Stomach (tissue), 9 donors: ENCODE measurements around the gene PDPK1. TPM values are rescaled to one million over a fixed set of nuclear protein-coding genes. Genes with fewer than 3 reads are reported as not detected.

Source experiments
- DNase-seq, 2 donors: peaks; one replicate each; pipeline versions ENCODE4 v3.0.0 to v3.0.0-alpha.2; 2013 to 2019
- H3K27ac ChIP-seq, 5 donors: fragments of 200-600 bp in 4 of 5; sonication (generic) in 4 of 5; one replicate each; pipeline ENCODE4 v1.5.1; 2013 to 2019; ENCODE audit warnings: mild to moderate bottlenecking in 1 of 5, moderate library complexity in 1 of 5
- H3K27me3 ChIP-seq, 3 donors: fragments of 200-600 bp; sonication (generic); one replicate each; pipeline ENCODE4 v1.5.1; 2017 to 2019; ENCODE audit warnings: mixed run types in 1 of 3
- H3K36me3 ChIP-seq, 4 donors: fragments of 200-600 bp; sonication (generic); 1 replicate in 3 of 4; 2 replicates in 1 of 4; pipeline ENCODE4 v1.5.1; 2016 to 2019
- H3K4me1 ChIP-seq, 4 donors: fragments of 200-600 bp; sonication (generic); one replicate each; pipeline ENCODE4 v1.5.1; 2016 to 2019
- H3K4me3 ChIP-seq, 4 donors: fragments of 200-600 bp; sonication (generic) in 3 of 4; one replicate each; pipeline ENCODE4 v1.5.1; 2016 to 2019; ENCODE audit warnings: mild to moderate bottlenecking in 1 of 4
- H3K9me3 ChIP-seq, 4 donors: fragments of 200-600 bp; sonication (generic); one replicate each; pipeline ENCODE4 v1.5.1; 2016 to 2019
- CTCF ChIP-seq, 7 experiments: fragments of 450-650 bp in 4 of 7; fragments of 200-600 bp in 3 of 7; sonication (generic) in 3 of 7; IDR thresholded peaks; one replicate each; pipeline ENCODE4 v1.5.1; 2016 to 2019; ENCODE audit warnings: antibody characterized with exemption in 7 of 7, control low read depth in 2 of 7, mild to moderate bottlenecking in 1 of 7
- EP300 ChIP-seq: sonication (generic); formaldehyde crosslinking; IDR thresholded peaks from one replicate; pipeline ENCODE4 v1.6.1; 2017; ENCODE audit warnings: antibody characterized with exemption
- POLR2A ChIP-seq, 4 donors: fragments of 450-650 bp; IDR thresholded peaks; one replicate each; pipeline ENCODE4 v1.6.1; 2016; ENCODE audit warnings: antibody characterized with exemption in 4 of 4, control low read depth in 2 of 4, mild to moderate bottlenecking in 1 of 4, moderate library complexity in 1 of 4
- POLR2AphosphoS5 ChIP-seq, 3 donors: sonication (generic); formaldehyde crosslinking; IDR thresholded peaks; one replicate each; pipeline ENCODE4 v1.6.1; 2016; ENCODE audit warnings: antibody characterized with exemption in 3 of 3
- WGBS, 5 donors: extraction: QIAGEN DNeasy Blood & Tissue Kit in 3 of 5; methylation state at CpG; one replicate each; pipeline versions ENCODE4 v1.1.5 to v1.1.7; 2013 to 2018; 5-methylcytosine and 5-hydroxymethylcytosine counted together
- intact Hi-C: fragments of 100-400 bp; cut with DNase I; formaldehyde crosslinking; loops from one replicate; pipeline ENCODE4 v1.15.1; 2023; ENCODE audit warnings: low total_unique reads
- polyA plus RNA-seq, 3 donors: library from polyadenylated mRNA; stranded (reverse); fragments of 200-250 nt; gene quantifications; one replicate each; pipeline ENCODE4 v1.2.3, GENCODE V29; 2013
- total RNA-seq, 5 donors: library from RNA; depleted of rRNA; stranded (reverse); fragments of >200 nt; gene quantifications; one replicate each; pipeline versions ENCODE4 v1.1.0 to v1.2.3, GENCODE V29; 2014 to 2016
- donor health status: healthy with polysubstance abuse.
- donor health status: Bipolar disorder and iron deficiency.
- donor health status: healthy.

Gene PDPK1
- total and polyA plus RNA-seq, 8 donors, result 7.0 to 86.9 (median 23.6) TPM

- H3K9me3 ChIP-seq, result no peaks in the 10 kb centered on the region
- H3K4me3 ChIP-seq, result no peak overlapping the region
- WGBS, 5 donors, result 83 to 88% (median 84%) methylated on average over 8 to 12 of the region's 12 CpGs
- peaks cover 8 to 48% (median 19%) of the 10 kb centered on the region in 4 donors for H3K4me1 ChIP-seq
- no peaks in the 10 kb centered on the region for H3K27me3 ChIP-seq
- intact Hi-C loops, result no loop called here
- DNase-seq, result no peak
- peaks cover 33 to 81% (median 75%) of the 10 kb centered on the region in 4 donors for H3K36me3 ChIP-seq
- no peak for TF ChIP-seq POLR2AphosphoS5 (IDR thresholded peaks at IDR 0.05)
- no peak for TF ChIP-seq CTCF (IDR thresholded peaks at IDR 0.05)
- no peak for TF ChIP-seq EP300
- TF ChIP-seq POLR2A (IDR thresholded peaks at IDR 0.05), result no peak
- H3K27ac ChIP-seq, result no peak overlapping the region
Observed at GRCh38 chr16:2527071-2527783, 10.6 kb upstream of the PDPK1 start.

- no peaks in the 10 kb centered on the region for H3K9me3 ChIP-seq
- no peaks in the 10 kb centered on the region for H3K27me3 ChIP-seq
- no peak overlapping the region for H3K4me3 ChIP-seq
- no peak for DNase-seq
- no peak overlapping the region for H3K27ac ChIP-seq
- intact Hi-C loops, result no loop called here
- H3K36me3 ChIP-seq, result peaks cover 33 to 79% (median 70%) of the 10 kb centered on the region in 4 donors
- peaks cover 11 to 49% (median 22%) of the 10 kb centered on the region in 4 donors for H3K4me1 ChIP-seq
- TF ChIP-seq CTCF (IDR thresholded peaks at IDR 0.05) (no peak), POLR2AphosphoS5 (IDR thresholded peaks at IDR 0.05) (no peak), EP300 (no peak), POLR2A (IDR thresholded peaks at IDR 0.05) (no peak)
- 91 to 97% (median 95%) methylated on average over 13 to 24 of the region's 24 CpGs for WGBS, 5 donors
Observed at GRCh38 chr16:2527784-2528100, 10.1 kb upstream of the PDPK1 start.

GRCh38 chr16:2528161-2529060, 9.4 kb upstream of the PDPK1 start:
- no peak overlapping the region for H3K27ac ChIP-seq
- DNase-seq, result no peak
- peaks cover 14 to 52% (median 23%) of the 10 kb centered on the region in 4 donors for H3K4me1 ChIP-seq
- peaks cover 27 to 74% (median 64%) of the 10 kb centered on the region in 4 donors for H3K36me3 ChIP-seq
- H3K9me3 ChIP-seq, result no peaks in the 10 kb centered on the region
- WGBS, 5 donors, result 91 to 95% (median 95%) methylated on average over 26 to 36 of the region's 36 CpGs
- no peak overlapping the region for H3K4me3 ChIP-seq
- TF ChIP-seq CTCF (IDR thresholded peaks at IDR 0.05), result no peak
- no peak for TF ChIP-seq POLR2AphosphoS5 (IDR thresholded peaks at IDR 0.05)
- TF ChIP-seq EP300, result no peak
- TF ChIP-seq POLR2A (IDR thresholded peaks at IDR 0.05), result no peak
- no peaks in the 10 kb centered on the region for H3K27me3 ChIP-seq
- intact Hi-C loops, result no loop called here

GRCh38 chr16:2529061-2529931, 8.5 kb upstream of the PDPK1 start:
- Histone ChIP-seq H3K4me1 (peaks cover 14 to 44% (median 19%) of the 10 kb centered on the region in 4 donors), H3K4me3 (no peak overlapping the region), H3K36me3 (peaks cover 21 to 65% (median 55%) of the 10 kb centered on the region in 4 donors), H3K27ac (no peak overlapping the region), H3K27me3 (no peaks in the 10 kb centered on the region), H3K9me3 (no peaks in the 10 kb centered on the region)
- no peak for TF ChIP-seq CTCF (IDR thresholded peaks at IDR 0.05)
- TF ChIP-seq POLR2AphosphoS5 (IDR thresholded peaks at IDR 0.05), result no peak
- DNase-seq, result no peak
- 83 to 94% (median 89%) methylated on average over 2 to 32 of the region's 32 CpGs for WGBS, 5 donors
- intact Hi-C loops, result no loop called here
